ENCODE results near the gene DHX16.

GRCh38 chr6:30647242-30648116, 25.3 kb downstream of the DHX16 start:
- TF ChIP-seq POLR2A (IDR thresholded peaks at IDR 0.05) (peak in 1 of 2 donors; percentile 10), CTCF (IDR thresholded peaks at IDR 0.05) (no peak)

All from uterus (tissue), 2 donors.